NCI-H446 (cell line): ENCODE measurements around the gene HHIP.
"Not testable (repeated sequence)": the region's sequence is repeated elsewhere in the genome, so short reads cannot be mapped to it uniquely, and the experiment has no call there.

Experiments
- DNase-seq, 2 experiments: peaks; one replicate each; lab custom pipeline; 2025; lab: John Stamatoyannopoulos, UW

HHIP gene

GRCh38 chr4:144748814-144749555 is 103.0 kb downstream of the HHIP start:
- no peak for DNase-seq

- DNase-seq: no peak
Observed at GRCh38 chr4:144750348-144750747, 104.4 kb downstream of the HHIP start.

GRCh38 chr4:144754562-144755410 is 108.8 kb downstream of the HHIP start:
- DNase-seq: no peak

- no peak for DNase-seq
Observed at GRCh38 chr4:144757969-144758368, 112.0 kb downstream of the HHIP start.

DNA sequence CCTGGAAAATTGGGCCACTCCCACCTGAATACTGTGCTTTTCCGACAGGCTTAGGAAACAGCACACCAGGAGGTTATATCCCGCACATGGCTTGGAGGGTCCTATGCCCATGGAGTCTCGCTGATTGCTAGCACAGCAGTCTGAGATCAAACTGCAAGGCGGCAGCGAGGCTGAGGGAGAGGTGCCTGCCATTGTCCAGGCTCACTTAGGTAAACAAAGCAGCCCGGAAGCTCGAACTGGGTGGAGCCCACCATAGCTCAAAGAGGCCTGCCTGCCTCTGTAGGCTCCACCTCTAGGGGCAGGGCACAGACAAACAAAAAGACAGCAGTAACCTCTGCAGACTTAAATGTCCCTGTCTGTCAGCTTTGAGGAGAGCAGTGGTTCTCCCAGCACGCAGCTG is 122.9 kb downstream of the HHIP start:
- not testable (repeated sequence) for DNase-seq

DNA sequence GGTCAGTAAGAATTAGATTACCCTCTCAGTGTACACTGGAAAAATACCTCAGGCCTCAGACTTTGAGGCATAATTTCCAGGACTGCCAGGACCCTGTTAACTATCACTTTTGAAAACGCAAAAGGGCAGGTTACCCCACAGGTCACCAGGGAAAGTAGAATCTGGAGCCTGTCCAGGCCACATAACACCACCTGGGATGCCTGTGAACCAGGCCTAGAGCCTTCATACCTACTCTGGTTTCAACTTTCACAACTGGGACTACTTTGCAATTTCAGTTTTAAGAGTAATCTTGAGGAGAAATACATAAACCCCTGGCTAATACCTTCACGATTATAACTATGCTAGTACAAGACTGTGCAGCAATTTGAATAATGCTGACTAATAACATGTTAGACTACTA is 132.4 kb downstream of the HHIP start:
- no peak for DNase-seq

DNA sequence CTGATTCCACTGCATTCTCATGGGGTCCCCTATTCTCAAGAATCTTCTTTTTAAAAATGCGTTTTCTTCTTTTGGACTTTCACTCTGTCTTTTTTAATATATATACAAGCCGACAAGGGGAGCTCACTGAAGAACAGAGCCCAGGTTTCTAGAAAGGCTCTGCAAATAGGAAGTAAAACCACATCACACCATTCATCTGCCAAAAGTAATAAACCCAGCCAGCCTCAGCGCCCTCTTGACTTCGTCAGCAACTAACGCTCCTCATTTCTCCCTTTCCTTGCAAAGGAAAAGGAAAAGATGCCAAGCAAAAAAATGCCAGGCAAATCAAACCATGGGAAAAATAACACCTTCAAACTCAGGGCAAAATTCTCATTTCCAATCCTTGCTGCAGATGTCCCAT is 136.4 kb downstream of the HHIP start:
- no peak for DNase-seq

GRCh38 chr4:144785961-144786360 is 140.0 kb downstream of the HHIP start:
- DNase-seq: no peak

DNA sequence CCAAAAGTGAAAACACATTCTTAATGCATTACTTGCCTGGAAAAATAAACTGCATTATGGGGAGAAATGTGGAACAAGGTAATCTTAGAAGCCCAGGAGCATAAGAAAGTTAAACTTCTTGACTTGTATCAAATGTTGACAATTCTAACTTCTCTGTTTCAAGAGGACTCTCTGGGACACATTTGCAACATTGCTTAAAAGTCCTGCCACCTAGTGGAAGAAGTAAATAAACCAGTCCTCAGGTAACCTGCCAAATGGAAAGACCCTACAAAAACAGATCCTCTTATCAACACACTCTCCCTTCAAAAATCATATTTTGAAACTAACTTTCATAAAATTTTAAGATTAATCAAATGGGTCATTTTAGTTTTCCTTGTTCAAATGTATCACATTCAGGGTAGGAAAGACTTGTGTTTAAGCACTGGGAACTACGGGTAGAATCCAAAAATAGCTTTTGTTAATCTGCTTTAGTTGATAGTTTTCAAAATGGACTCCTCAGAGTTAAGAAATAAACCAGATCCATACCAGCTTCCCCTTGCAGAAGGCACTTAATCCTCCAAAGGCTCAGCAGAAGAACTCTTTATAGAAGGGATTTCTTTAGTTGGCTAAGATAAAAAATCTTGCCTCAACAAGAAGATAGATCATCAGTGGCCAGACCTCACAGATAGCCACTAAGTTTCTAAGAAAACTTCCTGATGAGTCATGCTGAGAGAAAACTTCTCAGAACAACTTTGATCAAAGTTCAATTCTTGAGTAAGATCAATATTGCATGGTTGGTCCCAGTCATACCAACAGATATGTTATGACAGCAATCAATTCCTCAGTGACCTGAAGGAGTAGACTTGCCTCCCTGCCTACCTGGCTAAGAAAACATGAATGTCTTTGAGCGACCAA is 141.7 kb downstream of the HHIP start:
- peak in 1 of 2 experiments; percentile 37 for DNase-seq

GRCh38 chr4:144788469-144788868 is 142.5 kb downstream of the HHIP start:
- DNase-seq: no peak

DNA sequence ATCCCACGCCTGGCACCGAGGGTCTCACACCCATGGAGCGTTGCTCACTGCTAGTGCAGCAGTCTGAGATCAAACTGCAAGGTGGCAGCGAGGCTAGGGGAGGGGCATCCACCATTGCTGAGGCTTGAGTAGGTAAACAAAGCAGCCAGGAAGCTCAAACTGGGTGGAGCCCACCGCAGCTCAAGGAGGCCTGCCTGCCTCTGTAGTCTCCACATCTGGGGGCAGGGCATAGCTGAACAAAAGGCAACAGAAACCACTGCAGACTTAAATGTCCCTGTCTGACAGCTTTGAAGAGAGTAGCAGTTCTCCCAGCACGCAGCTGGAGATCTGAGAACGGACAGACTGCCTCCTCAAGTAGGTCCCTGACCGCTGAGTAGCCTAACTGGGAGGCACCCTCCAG is 146.0 kb downstream of the HHIP start:
- DNase-seq: not testable (repeated sequence)
